Heart left ventricle (tissue), 13 donors: ENCODE measurements around the gene RCC2.

Experiments used
- POLR2A ChIP-seq, 2 donors: fragments of 450-650 bp; IDR thresholded peaks; one replicate each; pipeline ENCODE4 v1.6.1; 2017; ENCODE audit warnings: antibody characterized with exemption in 2 of 2, mild to moderate bottlenecking in 2 of 2, moderate library complexity in 2 of 2
- TF ChIP-seq, protein P1 (sequence below), 12 donors: fragments of 200-600 bp; sonication (generic) in 4 of 12; IDR thresholded peaks; one replicate each; pipeline versions ENCODE4 v1.5.0 to v1.8.0; 2018 to 2022; ENCODE audit warnings: antibody characterized with exemption in 12 of 12, mild to moderate bottlenecking in 5 of 12
- donor health status: ischemic (EF 13 %, LVEDD 7.1; RV severe dilation, severe dysfunction).
- donor health status: DM: no; HTN: yes; CAD: no.
- donor health status: DM: no; HTN: no; CAD: no.
- donor health status: ischemic (EF 25% LVEDD 6.9; RV normal size, moderate dysfunction).
- donor health status: ischemic (EF 25% LVEDD 5.7; RV mildly dilated, moderate dysfunction).
- donor health status: ischemic (EF 35%, LVEDD 5.7; RV mildly dilated, moderate dysfunction).
- donor health status: nonischemic (EF 11% LVEDD 7.7; RV severe dilation, severe dysfunction).
- donor health status: DM: yes; HTN: yes; CAD: no.
- donor health status: PGD.
- donor health status: ischemic (EF 29% LVEDD 5.4; RV normal size, mild dysfunction).
- donor health status: nonischemic (EF 23%, LVEDD 6.1; RV moderate dilation, normal function).

DNA sequence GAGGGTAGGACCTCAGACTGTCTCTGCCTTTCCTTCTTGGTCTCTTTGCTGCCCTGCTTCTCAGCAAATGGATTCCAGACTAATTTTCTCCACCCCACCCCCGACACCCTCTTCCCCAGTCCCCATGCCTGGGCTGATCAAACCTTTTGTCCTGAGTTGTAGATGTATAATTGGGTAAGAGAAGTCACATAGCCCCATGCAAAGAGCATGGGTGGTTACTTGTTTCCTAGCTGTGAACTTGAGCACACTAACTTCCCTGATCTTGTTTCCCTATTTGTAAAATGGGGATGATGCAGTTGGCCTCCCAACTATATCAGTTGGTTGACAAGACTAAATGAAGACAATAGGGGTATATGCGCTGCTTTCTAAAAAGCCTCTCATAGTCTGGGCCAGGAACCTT lies 58.3 kb downstream of the RCC2 start:
- TF ChIP-seq POLR2A (IDR thresholded peaks at IDR 0.05): no peak
- TF ChIP-seq, protein P1, sequence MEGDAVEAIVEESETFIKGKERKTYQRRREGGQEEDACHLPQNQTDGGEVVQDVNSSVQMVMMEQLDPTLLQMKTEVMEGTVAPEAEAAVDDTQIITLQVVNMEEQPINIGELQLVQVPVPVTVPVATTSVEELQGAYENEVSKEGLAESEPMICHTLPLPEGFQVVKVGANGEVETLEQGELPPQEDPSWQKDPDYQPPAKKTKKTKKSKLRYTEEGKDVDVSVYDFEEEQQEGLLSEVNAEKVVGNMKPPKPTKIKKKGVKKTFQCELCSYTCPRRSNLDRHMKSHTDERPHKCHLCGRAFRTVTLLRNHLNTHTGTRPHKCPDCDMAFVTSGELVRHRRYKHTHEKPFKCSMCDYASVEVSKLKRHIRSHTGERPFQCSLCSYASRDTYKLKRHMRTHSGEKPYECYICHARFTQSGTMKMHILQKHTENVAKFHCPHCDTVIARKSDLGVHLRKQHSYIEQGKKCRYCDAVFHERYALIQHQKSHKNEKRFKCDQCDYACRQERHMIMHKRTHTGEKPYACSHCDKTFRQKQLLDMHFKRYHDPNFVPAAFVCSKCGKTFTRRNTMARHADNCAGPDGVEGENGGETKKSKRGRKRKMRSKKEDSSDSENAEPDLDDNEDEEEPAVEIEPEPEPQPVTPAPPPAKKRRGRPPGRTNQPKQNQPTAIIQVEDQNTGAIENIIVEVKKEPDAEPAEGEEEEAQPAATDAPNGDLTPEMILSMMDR (IDR thresholded peaks at IDR 0.05): no peak
